SK-MEL-5 (cell line): Measurements from ENCODE around the gene PRKCA. TPM values are rescaled to one million over a fixed set of nuclear protein-coding genes. Genes with fewer than 3 reads are reported as not detected.

ENCODE experiments used
- DNase-seq: peaks from one replicate; pipeline ENCODE4 v3.0.0-alpha.2; 2016; ENCODE audit warnings: low read depth, low spot score
- in situ Hi-C: cut with HindIII; loops from 2 replicates; pipeline ENCODE4 v1.10.0; 2016; ENCODE audit warnings: low sequenced_read_pairs, high pct_unique_total_duplicates, low pct_unique_long_range_greater_than_20kb
- total RNA-seq: library from RNA; depleted of rRNA; stranded (reverse); fragments of >200 nt; shearing (Covaris generic); gene quantifications from 2 replicates; pipeline ENCODE4 v1.2.3, GENCODE V29; 2014

PRKCA gene
- total RNA-seq, 1 experiment from 2014 or later = 7.3 TPM

- in situ Hi-C loops = no loop called here
- DNase-seq = no peak
Observed at GRCh38 chr17:66781135-66781534, 478.7 kb downstream of the PRKCA start.

DNA sequence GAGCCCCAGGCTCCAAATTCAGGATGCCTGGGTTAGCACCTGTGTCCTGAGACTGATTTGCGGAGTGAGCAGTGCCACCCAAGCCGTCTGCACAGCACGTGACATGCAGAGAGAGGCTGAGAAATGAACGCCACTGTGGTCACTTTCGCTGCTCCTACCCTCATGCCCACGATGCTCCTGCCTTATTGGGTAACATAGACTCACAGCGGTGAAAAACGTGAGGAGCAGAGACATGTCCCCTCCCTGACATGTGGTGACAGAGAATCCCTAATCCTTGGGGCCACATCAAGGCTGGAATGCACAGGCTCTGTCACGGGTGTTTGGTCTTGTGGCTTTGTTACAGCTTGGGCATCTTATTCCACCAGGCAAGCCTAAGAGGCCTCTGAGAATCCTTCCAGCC lies 480.4 kb downstream of the PRKCA start:
- no peak for DNase-seq
- in situ Hi-C loops = no loop called here

DNA sequence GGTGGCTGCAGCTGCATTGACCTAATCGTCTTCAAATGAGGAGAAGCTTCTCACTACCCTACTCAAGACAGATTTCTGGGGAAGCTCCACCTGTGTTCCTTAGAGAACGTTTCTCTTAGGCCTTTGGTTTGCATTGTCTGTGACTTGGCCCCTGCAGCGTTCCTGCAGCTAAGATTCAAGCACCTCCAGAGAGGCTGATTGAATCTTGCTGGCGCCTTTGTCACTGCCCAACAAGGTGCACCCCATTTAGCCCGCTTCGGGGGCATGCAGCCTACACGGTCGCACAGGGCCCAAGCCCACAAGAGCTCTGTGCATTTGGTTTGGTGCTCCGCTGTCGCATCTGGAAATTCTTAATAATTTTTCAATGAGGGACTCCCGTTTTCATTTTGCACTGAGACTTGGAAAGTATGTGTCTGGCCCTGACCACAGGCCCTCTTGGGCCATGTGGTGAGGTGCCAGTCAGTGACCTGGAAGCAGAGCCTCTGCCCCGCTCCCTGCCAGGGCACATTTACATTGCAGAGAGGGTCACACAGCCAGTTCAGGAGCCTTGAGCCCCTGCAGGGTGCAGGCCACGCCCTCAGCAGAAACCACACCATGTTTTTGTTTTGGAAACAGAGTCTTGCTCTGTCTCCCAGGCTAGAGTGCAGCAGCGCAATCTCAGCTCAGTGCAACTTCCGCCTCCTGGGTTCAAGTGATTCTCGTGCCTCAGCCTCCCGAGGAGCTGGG lies 481.4 kb downstream of the PRKCA start:
- in situ Hi-C loops = no loop called here
- no peak for DNase-seq

DNA sequence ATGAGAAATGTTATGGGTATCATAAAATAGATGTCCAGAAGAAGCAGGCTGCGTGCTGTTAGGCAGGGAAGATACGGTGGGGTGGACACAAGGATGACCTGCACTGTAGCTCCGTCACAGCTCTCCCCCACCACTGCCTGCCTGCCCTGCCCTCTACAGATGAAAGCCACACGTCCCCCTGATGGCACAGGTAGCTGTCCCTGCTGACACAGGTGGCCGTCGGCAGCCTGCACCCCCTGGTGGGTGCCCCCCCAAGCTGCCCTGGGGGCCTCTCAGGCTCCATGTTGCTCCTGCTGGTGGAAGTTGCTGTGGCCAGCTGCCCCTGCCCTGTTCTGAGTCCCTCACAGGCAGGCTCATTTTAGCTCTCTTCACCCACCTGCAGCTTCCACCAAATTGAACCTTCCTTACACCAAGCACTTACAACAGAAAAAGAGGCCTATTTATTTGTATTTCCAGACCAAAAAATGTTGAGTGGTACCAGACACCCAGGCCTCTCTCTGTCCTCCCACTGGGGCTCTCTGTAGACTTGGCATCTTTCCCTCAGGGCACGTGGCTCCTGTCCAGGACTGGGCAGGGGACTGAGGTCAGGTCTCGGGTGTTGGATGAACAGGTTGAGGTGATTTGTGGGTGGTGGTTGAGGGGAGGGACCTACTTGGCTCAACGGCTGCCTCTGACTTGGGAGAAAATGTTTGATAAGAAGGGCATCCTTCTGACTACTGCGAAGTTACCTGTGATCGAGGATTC lies 482.4 kb downstream of the PRKCA start:
- in situ Hi-C loops = no loop called here
- no peak for DNase-seq

- in situ Hi-C loops = no loop called here
- DNase-seq = no peak
Observed at GRCh38 chr17:66786107-66786506, 483.7 kb downstream of the PRKCA start.

DNA sequence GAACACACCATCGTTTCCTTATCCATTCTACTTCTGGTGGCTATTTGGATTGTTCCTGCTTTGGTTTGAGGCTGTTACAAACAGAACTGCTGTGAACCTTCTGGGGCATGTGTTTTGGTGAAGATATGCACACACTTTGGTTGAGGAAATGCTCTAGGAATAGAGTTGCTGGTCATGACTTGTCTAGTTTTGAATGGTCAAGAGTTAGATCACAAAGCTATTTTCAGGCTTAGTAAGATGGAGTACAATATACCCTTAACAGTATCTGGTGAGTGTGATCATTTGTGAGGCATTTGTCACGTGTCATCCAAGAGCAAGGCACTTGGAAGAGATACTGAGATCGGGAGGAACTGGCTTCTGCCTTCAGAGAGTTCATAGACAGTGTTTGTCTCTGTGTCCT lies 485.5 kb downstream of the PRKCA start:
- in situ Hi-C loops = no loop called here
- no peak for DNase-seq

GRCh38 chr17:66789093-66789492 lies 486.7 kb downstream of the PRKCA start:
- in situ Hi-C loops = no loop called here
- DNase-seq = no peak

GRCh38 chr17:66789961-66790437 lies 487.6 kb downstream of the PRKCA start:
- in situ Hi-C loops = no loop called here
- peak; percentile 59 for DNase-seq

DNA sequence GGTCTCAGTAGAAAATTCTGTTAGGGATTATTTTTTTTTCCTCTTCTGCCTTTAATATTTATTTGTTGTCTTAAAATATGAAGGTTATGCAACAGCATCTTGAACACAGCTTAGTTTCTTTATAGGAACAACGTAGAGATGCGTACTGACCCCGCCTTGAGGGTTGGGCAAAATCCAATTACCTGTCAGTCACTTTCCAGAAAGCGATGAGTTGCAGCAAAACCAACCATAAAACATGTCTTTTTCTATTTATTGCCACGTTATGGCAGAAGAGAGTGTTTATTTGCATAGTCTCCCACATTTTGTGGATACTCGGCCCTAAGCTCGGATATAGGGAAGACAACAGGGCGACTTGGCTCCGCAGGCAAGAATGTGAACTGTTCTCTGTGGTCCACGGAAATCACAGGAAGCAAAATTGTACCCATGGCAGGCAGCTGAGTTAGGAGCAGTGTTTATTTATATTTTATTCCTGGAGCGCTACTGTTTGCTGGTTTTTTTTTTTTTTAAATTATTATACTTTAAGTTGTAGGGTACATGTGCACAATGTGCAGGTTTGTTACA lies 488.2 kb downstream of the PRKCA start:
- DNase-seq = no peak
- in situ Hi-C loops = no loop called here

DNA sequence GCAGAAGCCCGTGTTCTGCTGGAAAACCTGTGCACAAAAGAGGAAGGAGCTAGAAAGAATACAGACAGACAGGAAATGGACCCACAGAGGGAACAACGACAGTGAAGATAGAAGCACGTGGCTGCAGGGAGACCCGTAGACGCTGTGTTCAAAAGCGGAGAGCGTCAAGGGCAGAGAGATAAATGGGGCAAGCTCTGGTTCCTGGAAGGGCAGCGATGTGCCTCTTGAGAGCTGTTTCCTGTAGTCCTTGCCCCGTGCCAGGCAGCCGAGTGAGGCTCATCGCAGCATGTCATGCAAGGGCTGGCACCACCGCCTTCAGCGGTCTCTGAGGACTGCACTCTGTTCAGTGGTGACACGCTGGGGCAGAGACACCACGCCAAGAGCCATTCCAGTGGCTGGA lies 488.9 kb downstream of the PRKCA start:
- no peak for DNase-seq
- in situ Hi-C loops = no loop called here

GRCh38 chr17:66793814-66794213 lies 491.4 kb downstream of the PRKCA start:
- in situ Hi-C loops = no loop called here
- DNase-seq = no peak

GRCh38 chr17:66795486-66795885 lies 493.1 kb downstream of the PRKCA start:
- in situ Hi-C loops = no loop called here
- DNase-seq = no peak

DNA sequence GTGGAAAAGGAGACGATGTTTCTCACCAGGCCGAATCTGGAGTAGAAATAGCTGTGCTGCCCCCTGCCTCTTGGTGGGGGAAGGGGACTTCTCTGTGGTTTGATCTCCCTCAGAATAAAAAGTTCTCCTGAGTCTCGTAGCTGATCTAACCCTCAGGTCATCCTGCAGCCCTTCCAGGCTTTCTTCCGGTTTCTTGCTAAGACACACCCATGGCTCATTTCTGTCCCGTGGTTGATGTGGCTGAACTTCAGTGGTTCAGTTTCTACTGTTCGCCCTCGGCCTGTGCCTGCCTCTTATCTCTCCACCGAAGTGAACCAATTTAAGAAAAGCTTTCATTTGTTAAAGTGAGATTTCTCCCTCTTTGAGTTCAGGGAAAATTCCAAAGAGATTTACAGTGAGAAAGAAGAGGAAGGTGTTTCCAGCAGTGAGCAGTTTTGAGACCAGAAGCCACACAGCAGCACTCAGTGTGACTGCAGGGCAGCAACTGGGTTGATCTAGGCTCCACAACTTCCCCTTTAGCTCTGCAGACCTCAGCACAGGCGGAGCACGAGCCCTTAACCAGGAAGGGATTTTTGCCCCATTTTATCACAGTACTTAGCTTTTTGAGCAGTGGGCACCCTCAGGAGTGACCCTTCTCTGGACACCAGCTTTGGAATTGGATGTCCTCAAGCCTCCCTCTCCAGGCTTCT lies 497.6 kb downstream of the PRKCA start:
- DNase-seq = no peak

DNA sequence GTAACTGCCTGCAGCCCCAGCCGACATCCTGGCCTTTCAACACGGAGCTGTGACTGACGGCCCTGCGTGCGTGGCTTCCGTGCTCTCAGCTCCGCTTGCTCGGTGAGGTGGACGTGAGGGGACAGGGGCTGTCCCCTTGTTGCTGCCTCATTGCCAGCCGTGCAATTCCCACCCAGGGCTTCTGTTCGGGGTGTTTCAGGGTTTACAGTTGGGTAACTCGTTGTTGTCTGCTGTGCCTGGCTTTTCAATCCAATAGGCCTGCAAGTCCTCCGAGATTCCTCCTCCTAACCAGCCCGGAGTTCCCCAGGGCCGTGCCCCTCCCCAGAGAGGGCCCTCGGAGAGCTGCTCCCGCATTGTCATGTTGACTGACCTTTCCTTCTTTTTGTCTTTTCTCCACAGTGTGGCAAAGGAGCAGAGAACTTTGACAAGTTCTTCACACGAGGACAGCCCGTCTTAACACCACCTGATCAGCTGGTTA lies 501.1 kb downstream of the PRKCA start:
- no peak for DNase-seq
- in situ Hi-C loops = no loop called here

More for the DNA sequence above, 497.6 kb downstream of the PRKCA start:
- in situ Hi-C loops = no loop called here

DNA sequence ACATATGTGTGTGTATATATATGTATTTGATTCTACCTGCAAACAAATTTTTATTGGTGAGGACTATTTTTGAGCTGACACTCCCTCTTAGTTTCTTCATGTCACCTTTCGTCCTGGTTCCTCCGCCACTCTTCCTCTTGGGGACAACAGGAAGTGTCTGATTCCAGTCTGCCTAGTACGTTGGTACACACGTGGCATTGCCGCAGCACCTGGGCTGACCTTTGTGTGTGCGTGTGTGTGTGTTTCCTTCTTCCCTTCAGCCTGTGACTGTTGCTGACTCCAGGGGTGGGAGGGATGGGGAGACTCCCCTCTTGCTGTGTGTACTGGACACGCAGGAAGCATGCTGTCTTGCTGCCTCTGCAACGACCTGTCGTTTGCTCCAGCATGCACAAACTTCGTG lies 503.2 kb downstream of the PRKCA start:
- DNase-seq = no peak
- in situ Hi-C loops = no loop called here

DNA sequence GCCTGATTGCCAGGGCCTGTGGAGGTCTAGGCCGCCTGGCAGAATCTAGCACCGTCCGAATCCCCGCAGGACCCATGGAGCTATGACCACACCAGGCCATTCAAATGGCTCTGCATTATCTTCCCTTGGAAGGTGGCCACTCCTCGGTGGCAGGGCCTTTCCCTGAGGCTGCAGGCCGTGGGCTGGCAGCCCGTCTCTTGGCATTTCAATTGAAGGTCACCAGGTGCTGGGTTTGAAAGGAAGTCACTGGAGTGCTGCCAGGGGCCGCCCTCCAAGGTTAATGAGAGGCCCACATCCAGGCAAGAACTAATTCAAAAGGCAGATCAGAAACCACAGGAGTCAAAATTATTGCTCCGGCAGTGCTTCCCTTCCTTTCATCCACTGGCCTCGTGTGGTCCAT lies 504.8 kb downstream of the PRKCA start:
- in situ Hi-C loops = no loop called here
- DNase-seq = no peak

GRCh38 chr17:66809408-66809807 lies 507.0 kb downstream of the PRKCA start:
- DNase-seq = no peak
- in situ Hi-C loops = no loop called here
